Measurements from ENCODE around the gene SLC6A5. TPM values are rescaled to one million over a fixed set of nuclear protein-coding genes. Genes with fewer than 3 reads are reported as not detected.

Gene SLC6A5
- total RNA-seq, 1 experiment from 2014 or later = not detected

GRCh38 chr11:20551096-20551495, 48.3 kb upstream of the SLC6A5 start:
- Mint-ChIP-seq H3K27ac (no peak overlapping the region; a peak in 1 of 7 replicates), H3K36me3 (ENCODE audit: insufficient read depth in 1 of 3, low read depth in 3 of 3) (peaks cover 1 to 6% (median 5%) of the 10 kb centered on the region in 3 experiments), H3K27me3 (ENCODE audit: low read depth) (peaks cover 6% of the 10 kb centered on the region), H3K4me1 (peaks cover 4% of the 10 kb centered on the region in 2 experiments; a peak in 2 of 4 replicates), H3K4me3 (no peak overlapping the region), H3K9me3 (peaks cover 4 to 14% of the 10 kb centered on the region in 2 experiments)
- no peak overlapping the region for H2AK5ac ChIP-seq (ENCODE audit: insufficient read length, low read length)
- H3K23me2 ChIP-seq (ENCODE audit: insufficient read length, low read depth, low read length, poor library complexity, severe bottlenecking) = no peaks in the 10 kb centered on the region
- no peak for DNase-seq
- no peaks in the 10 kb centered on the region for H3K9me3 ChIP-seq (ENCODE audit: control insufficient read depth, low read depth, low read length)
- no peak for TF ChIP-seq CTCF (conservative IDR thresholded peaks at IDR 0.05)
- H4K20me1 ChIP-seq (ENCODE audit: control insufficient read depth, insufficient read depth, insufficient read length) = no peaks in the 10 kb centered on the region
- no peak overlapping the region for H3K23ac ChIP-seq (ENCODE audit: insufficient read length, low read depth, low read length)
- H3K4me2 ChIP-seq (ENCODE audit: insufficient read depth, insufficient read length, low read length) = no peak overlapping the region
- no peak overlapping the region for H3K56ac ChIP-seq (ENCODE audit: insufficient read length, low read depth, low read length)
- H4K91ac ChIP-seq (ENCODE audit: insufficient read length, low read depth, low read length) = no peak overlapping the region
- H3K79me1 ChIP-seq (ENCODE audit: insufficient read depth, low read depth, low read length, poor library complexity, severe bottlenecking) = no peaks in the 10 kb centered on the region
- H2BK120ac ChIP-seq (ENCODE audit: low read depth, low read length, poor library complexity, severe bottlenecking) = no peak overlapping the region
- no peaks in the 10 kb centered on the region for H3K4me1 ChIP-seq (ENCODE audit: insufficient read depth, low read length)
- H2AFZ ChIP-seq (ENCODE audit: low read length) = no peak overlapping the region
- H2BK15ac ChIP-seq (ENCODE audit: low read depth, low read length) = no peak overlapping the region
- no peaks in the 10 kb centered on the region for H3K79me2 ChIP-seq (ENCODE audit: insufficient read depth, low read length)
- no peak overlapping the region for H3K9ac ChIP-seq (ENCODE audit: extremely low read depth, insufficient read length, low read length)
- no peak overlapping the region for H2BK12ac ChIP-seq (ENCODE audit: insufficient read length, low read depth, low read length)
- H3K27me3 ChIP-seq (ENCODE audit: insufficient read depth, low read length) = no peaks in the 10 kb centered on the region
- H4K8ac ChIP-seq (replicated peaks; ENCODE audit: insufficient read length, low read depth, low read length) = no peak overlapping the region
- WGBS (ENCODE audit: extremely low coverage, insufficient read length, low lambda C conversion rate) = no CpG with 5 or more reads among the region's 2 CpGs
- H4K5ac ChIP-seq (ENCODE audit: insufficient read length, low read depth, low read length) = no peak overlapping the region
- H3K18ac ChIP-seq (ENCODE audit: insufficient read length, low read depth, low read length) = no peak overlapping the region
- no peak overlapping the region for H3K14ac ChIP-seq (ENCODE audit: insufficient read depth, low read length)
- no peak overlapping the region for H3K4ac ChIP-seq (ENCODE audit: low read depth, low read length)
- H2BK5ac ChIP-seq (ENCODE audit: insufficient read length, low read length) = no peak overlapping the region
- H3K27ac ChIP-seq (ENCODE audit: insufficient read length, low read depth, low read length) = no peak overlapping the region
- H2BK20ac ChIP-seq (ENCODE audit: low read depth, low read length, poor library complexity, severe bottlenecking) = no peak overlapping the region
- no peak overlapping the region for H3T11ph ChIP-seq (ENCODE audit: low read length)

Data from H9 (cell line).